Epithelial cell of esophagus (primary cell): Measurements from ENCODE around the gene GJD3.
"Not testable (repeated sequence)": the region's sequence is repeated elsewhere in the genome, so short reads cannot be mapped to it uniquely, and the experiment has no call there.

Experiments used
- DNase-seq: peaks from one replicate; pipeline ENCODE4 v3.0.0; 2010; ENCODE audit warnings: low read depth
- H3K4me3 ChIP-seq: 2 replicates; pipeline ENCODE4 v1.5.1; 2011; ENCODE audit warnings: mild to moderate bottlenecking, low read length, control low read depth
- CTCF ChIP-seq: IDR thresholded peaks from 2 replicates; pipeline ENCODE4 v1.5.1; 2011; ENCODE audit warnings: low read depth, mild to moderate bottlenecking, low read length, control low read depth, inconsistent platforms; ENCODE audit not compliant: insufficient read depth; ENCODE audit errors: missing control alignments

The GJD3 gene

GRCh38 chr17:40364121-40364861 is at the start of gene GJD3:
Gene GJD3, minus strand, starts transcription at chr17:40364737. Its CDS starts 922 bp downstream, at chr17:40363815.
- no peak for DNase-seq
- H3K4me3 ChIP-seq = peak within 1 kb of the TSS; percentile 40
- TF ChIP-seq CTCF = no peak

GRCh38 chr17:40414312-40414711 is 49.8 kb upstream of the GJD3 start:
- DNase-seq, H3K4me3 ChIP-seq: not testable (repeated sequence)

GRCh38 chr17:40412880-40413279 is 48.3 kb upstream of the GJD3 start:
- DNase-seq = no peak
- TF ChIP-seq CTCF = no peak
- H3K4me3 ChIP-seq = no peak overlapping the region

- no peak overlapping the region for H3K4me3 ChIP-seq
- TF ChIP-seq CTCF = no peak
- DNase-seq = no peak
Observed at GRCh38 chr17:40411821-40412220, 47.3 kb upstream of the GJD3 start.

- no peak overlapping the region for H3K4me3 ChIP-seq
- no peak for TF ChIP-seq CTCF
- DNase-seq = no peak
Observed at GRCh38 chr17:40410082-40410481, 45.5 kb upstream of the GJD3 start.

- H3K4me3 ChIP-seq, DNase-seq: not testable (repeated sequence)
Observed at GRCh38 chr17:40409540-40409939, 45.0 kb upstream of the GJD3 start.

GRCh38 chr17:40407460-40407859 is 42.9 kb upstream of the GJD3 start:
- no peak for DNase-seq
- H3K4me3 ChIP-seq = no peak overlapping the region
- no peak for TF ChIP-seq CTCF

GRCh38 chr17:40404003-40404402 is 39.5 kb upstream of the GJD3 start:
- TF ChIP-seq CTCF = no peak
- no peak overlapping the region for H3K4me3 ChIP-seq
- DNase-seq = no peak
